ENCODE measurements around the gene LYPD8.

The LYPD8 gene

GRCh38 chr1:248699099-248699498, 56.5 kb downstream of the LYPD8 start:
- ChIA-PET POLR2A (no interaction called here), CTCF (no interaction called here)
- TF ChIP-seq CTCF (IDR thresholded peaks at IDR 0.05; ENCODE audit: insufficient read depth, low read length, missing control alignments) = no peak
- DNase-seq (ENCODE audit: low read depth, low spot score) = no peak
- no peak overlapping the region for H3K4me3 ChIP-seq (ENCODE audit: low read depth, low read length)

GRCh38 chr1:248697907-248698306, 57.7 kb downstream of the LYPD8 start:
- ChIA-PET CTCF (no interaction called here), POLR2A (no interaction called here)
- no peak for TF ChIP-seq CTCF (IDR thresholded peaks at IDR 0.05; ENCODE audit: insufficient read depth, low read length, missing control alignments)
- no peak overlapping the region for H3K4me3 ChIP-seq (ENCODE audit: low read depth, low read length)
- DNase-seq (ENCODE audit: low read depth, low spot score) = no peak

GRCh38 chr1:248696774-248697173, 58.8 kb downstream of the LYPD8 start:
- H3K4me3 ChIP-seq (ENCODE audit: low read depth, low read length) = no peak overlapping the region
- no peak for DNase-seq (ENCODE audit: low read depth, low spot score)
- POLR2A ChIA-PET = no interaction called here
- CTCF ChIA-PET = no interaction called here
- TF ChIP-seq CTCF (IDR thresholded peaks at IDR 0.05; ENCODE audit: insufficient read depth, low read length, missing control alignments) = no peak

GRCh38 chr1:248696261-248696660, 59.3 kb downstream of the LYPD8 start:
- H3K4me3 ChIP-seq (ENCODE audit: low read depth, low read length) = no peak overlapping the region
- ChIA-PET POLR2A (no interaction called here), CTCF (no interaction called here)
- no peak for DNase-seq (ENCODE audit: low read depth, low spot score)
- TF ChIP-seq CTCF (IDR thresholded peaks at IDR 0.05; ENCODE audit: insufficient read depth, low read length, missing control alignments) = no peak

GRCh38 chr1:248695451-248696132, 60.0 kb downstream of the LYPD8 start:
- no peak overlapping the region for H3K4me3 ChIP-seq (ENCODE audit: low read depth, low read length)
- ChIA-PET CTCF (no interaction called here), POLR2A (no interaction called here)
- no peak for TF ChIP-seq CTCF (IDR thresholded peaks at IDR 0.05; ENCODE audit: insufficient read depth, low read length, missing control alignments)
- DNase-seq (ENCODE audit: low read depth, low spot score) = no peak

- TF ChIP-seq CTCF (IDR thresholded peaks at IDR 0.05; ENCODE audit: insufficient read depth, low read length, missing control alignments) = no peak
- DNase-seq (ENCODE audit: low read depth, low spot score) = no peak
- no peak overlapping the region for H3K4me3 ChIP-seq (ENCODE audit: low read depth, low read length)
- POLR2A ChIA-PET = no interaction called here
- CTCF ChIA-PET = no interaction called here
Measured at GRCh38 chr1:248691567-248692155, 63.9 kb downstream of the LYPD8 start.
